ENCODE measurements around the gene ANO3.

- TF ChIP-seq ZNF274 (IDR thresholded peaks at IDR 0.05; ENCODE audit: low read depth, low read length): no peak
- no peak for TF ChIP-seq YY1 (IDR thresholded peaks at IDR 0.05; ENCODE audit: insufficient read depth, insufficient read length)
- no peak for TF ChIP-seq SUZ12 (IDR thresholded peaks at IDR 0.05; ENCODE audit: extremely low read depth, insufficient read depth, insufficient read length)
Observed at GRCh38 chr11:26412955-26413354, 81.0 kb downstream of the ANO3 start.

Measured in NT2/D1 (cell line).